Trophoblast cell (in vitro differentiated cells and primary cell): ENCODE results near the gene GMIP.

ENCODE experiments used
- DNase-seq, 2 donors: peaks; one replicate each; pipeline ENCODE4 v3.0.0-alpha.2; 2016
- H2AFZ ChIP-seq: 2 replicates; pipeline ENCODE4 v1.6.1; 2013; ENCODE audit warnings: low read length, moderate library complexity, mild to moderate bottlenecking; ENCODE audit not compliant: insufficient read depth, poor library complexity
- H2AK5ac ChIP-seq: 2 replicates; pipeline ENCODE4 v1.6.1; 2013; ENCODE audit warnings: mild to moderate bottlenecking, low read length
- H2BK120ac ChIP-seq: 2 replicates; pipeline ENCODE4 v1.6.1; 2013; ENCODE audit warnings: low read length, mild to moderate bottlenecking, moderate library complexity; ENCODE audit not compliant: insufficient read depth, poor library complexity
- H2BK12ac ChIP-seq: 2 replicates; pipeline ENCODE4 v1.6.1; 2013; ENCODE audit warnings: mild to moderate bottlenecking, low read length, moderate library complexity
- H2BK5ac ChIP-seq: 2 replicates; pipeline ENCODE4 v1.6.1; 2013; ENCODE audit warnings: low read length, low read depth, moderate library complexity, mild to moderate bottlenecking; ENCODE audit not compliant: poor library complexity
- H3K14ac ChIP-seq: 2 replicates; pipeline ENCODE4 v1.6.1; 2013; ENCODE audit warnings: mild to moderate bottlenecking, low read length
- H3K18ac ChIP-seq: 2 replicates; pipeline ENCODE4 v1.6.1; 2013; ENCODE audit warnings: mild to moderate bottlenecking, low read length
- H3K23ac ChIP-seq: 2 replicates; pipeline ENCODE4 v1.6.1; 2013; ENCODE audit warnings: low read length
- H3K27ac ChIP-seq: 2 replicates; pipeline ENCODE4 v1.5.1; 2013; ENCODE audit warnings: low read depth, mild to moderate bottlenecking, inconsistent platforms, low read length, moderate library complexity
- H3K27me3 ChIP-seq: 2 replicates; pipeline ENCODE4 v1.6.1; 2013; ENCODE audit warnings: inconsistent platforms, mild to moderate bottlenecking, low read length, moderate library complexity; ENCODE audit not compliant: insufficient read depth
- H3K36me3 ChIP-seq, 2 experiments: 1 replicate in 1 of 2; 2 replicates in 1 of 2; pipeline ENCODE4 v1.6.1; 2013; ENCODE audit warnings: low read length in 2 of 2, mild to moderate bottlenecking in 2 of 2, moderate library complexity in 1 of 2; ENCODE audit not compliant: insufficient read depth in 2 of 2, control insufficient read depth in 1 of 2
- H3K4ac ChIP-seq: 2 replicates; pipeline ENCODE4 v1.6.1; 2013; ENCODE audit warnings: low read depth, mild to moderate bottlenecking, low read length, moderate library complexity
- H3K4me1 ChIP-seq, 2 experiments: 1 replicate in 1 of 2; 2 replicates in 1 of 2; pipeline ENCODE4 v1.6.1; 2013; ENCODE audit warnings: low read length in 2 of 2, mild to moderate bottlenecking in 2 of 2, moderate library complexity in 1 of 2; ENCODE audit not compliant: insufficient read depth in 2 of 2, control insufficient read depth in 1 of 2
- H3K4me2 ChIP-seq: 2 replicates; pipeline ENCODE4 v1.6.1; 2013; ENCODE audit warnings: inconsistent platforms, mild to moderate bottlenecking, low read length, moderate library complexity
- H3K4me3 ChIP-seq: 2 replicates; pipeline ENCODE4 v1.5.1; 2013; ENCODE audit warnings: mild to moderate bottlenecking, low read depth, low read length, inconsistent platforms
- H3K79me1 ChIP-seq: one replicate; pipeline ENCODE4 v1.6.1; 2013; ENCODE audit warnings: low read length
- H3K79me2 ChIP-seq: 2 replicates; pipeline ENCODE4 v1.6.1; 2013; ENCODE audit warnings: low read length, mild to moderate bottlenecking; ENCODE audit not compliant: control insufficient read depth, insufficient read depth, poor library complexity
- H3K9ac ChIP-seq: 2 replicates; pipeline ENCODE4 v1.6.1; 2013; ENCODE audit warnings: mild to moderate bottlenecking, low read length
- H3K9me3 ChIP-seq: 2 replicates; pipeline ENCODE4 v1.6.1; 2013; ENCODE audit warnings: low read depth, mild to moderate bottlenecking, control low read depth, inconsistent platforms, low read length; ENCODE audit not compliant: insufficient read depth
- H4K12ac ChIP-seq: 2 replicates; pipeline ENCODE4 v1.6.1; 2013; ENCODE audit warnings: low read depth, mild to moderate bottlenecking, low read length, moderate library complexity
- H4K8ac ChIP-seq: 2 replicates; pipeline ENCODE4 v1.6.1; 2013; ENCODE audit warnings: low read depth, mild to moderate bottlenecking, low read length, moderate library complexity
- H4K91ac ChIP-seq: one replicate; pipeline ENCODE4 v1.6.1; 2013; ENCODE audit warnings: low read depth, mild to moderate bottlenecking, low read length, moderate library complexity
- WGBS: extraction: QIAGEN DNeasy Blood & Tissue Kit; methylation state at CpG from one replicate; pipeline ENCODE4 v1.1.7; 2013; ENCODE audit warnings: missing lambda C conversion rate; ENCODE audit not compliant: insufficient read length, insufficient coverage; ENCODE audit errors: extremely low coverage; 5-methylcytosine and 5-hydroxymethylcytosine counted together

Gene GMIP

GRCh38 chr19:19580418-19580817 is 63.0 kb downstream of the GMIP start:
- Histone ChIP-seq H2AFZ (no peak overlapping the region), H2BK120ac (no peak overlapping the region), H3K27me3 (no peaks in the 10 kb centered on the region), H4K12ac (no peak overlapping the region), H3K23ac (no peak overlapping the region), H2BK5ac (no peak overlapping the region), H2BK12ac (no peak overlapping the region), H3K4ac (no peak overlapping the region), H3K14ac (no peak overlapping the region), H3K4me1 (no peaks in the 10 kb centered on the region), H3K9ac (no peak overlapping the region), H3K79me1 (no peaks in the 10 kb centered on the region), H3K4me3 (no peak overlapping the region), H3K36me3 (no peaks in the 10 kb centered on the region), H4K91ac (no peak overlapping the region), H4K8ac (no peak overlapping the region), H3K18ac (no peak overlapping the region), H3K27ac (no peak overlapping the region), H2AK5ac (no peak overlapping the region), H3K9me3 (no peaks in the 10 kb centered on the region), H3K4me2 (no peak overlapping the region), H3K79me2 (no peaks in the 10 kb centered on the region)
- WGBS, result no CpG with 5 or more reads among the region's 4 CpGs
- no peak for DNase-seq

GRCh38 chr19:19579533-19580361 is 63.7 kb downstream of the GMIP start:
- Histone ChIP-seq H2BK120ac (no peak overlapping the region), H2AK5ac (no peak overlapping the region), H4K8ac (no peak overlapping the region), H3K4me2 (no peak overlapping the region), H3K18ac (no peak overlapping the region), H3K9me3 (no peaks in the 10 kb centered on the region), H3K27ac (no peak overlapping the region), H3K4ac (no peak overlapping the region), H3K14ac (no peak overlapping the region), H3K27me3 (no peaks in the 10 kb centered on the region), H3K4me3 (no peak overlapping the region), H2AFZ (no peak overlapping the region), H2BK12ac (no peak overlapping the region), H4K91ac (no peak overlapping the region), H4K12ac (no peak overlapping the region), H3K36me3 (no peaks in the 10 kb centered on the region), H3K79me2 (no peaks in the 10 kb centered on the region), H2BK5ac (no peak overlapping the region), H3K79me1 (no peaks in the 10 kb centered on the region), H3K9ac (peak overlapping the region; percentile 25), H3K4me1 (no peaks in the 10 kb centered on the region), H3K23ac (no peak overlapping the region)
- peak; percentile 41 to 54 for DNase-seq
- no CpG with 5 or more reads among the region's 25 CpGs for WGBS
